WTC11 (cell line): Measurements from ENCODE around the gene COG2.

Experiments
- AR ChIP-seq: fragments of 250-450 bp; sonication (Bioruptor Pico); IDR thresholded peaks from 2 replicates; pipeline ENCODE4 v1.9.0; 2021; ENCODE audit warnings: mild to moderate bottlenecking
- ATF2 ChIP-seq: sonication (generic); formaldehyde crosslinking; IDR thresholded peaks from 2 replicates; pipeline ENCODE4 v1.8.1; 2022; ENCODE audit warnings: low read depth, missing genetic modification reagents, borderline replicate concordance
- CTCF ChIP-seq: fragments of 200-600 bp; IDR thresholded peaks from 2 replicates; pipeline ENCODE4 v1.8.0; 2022; ENCODE audit warnings: antibody characterized with exemption
- E2F1 ChIP-seq: sonication (generic); formaldehyde crosslinking; IDR thresholded peaks from 2 replicates; pipeline ENCODE4 v1.8.0; 2022; ENCODE audit warnings: mild to moderate bottlenecking, missing genetic modification reagents
- FOXJ3 ChIP-seq: sonication (generic); formaldehyde crosslinking; IDR thresholded peaks from 2 replicates; pipeline ENCODE4 v1.9.0; 2021; ENCODE audit warnings: missing genetic modification reagents, mild to moderate bottlenecking, borderline replicate concordance
- GRHL2 ChIP-seq: fragments of 250-450 bp; sonication (Bioruptor Pico); IDR thresholded peaks from 2 replicates; pipeline ENCODE4 v1.8.0; 2022; ENCODE audit warnings: mild to moderate bottlenecking, moderate library complexity; ENCODE audit not compliant: insufficient replicate concordance, severe bottlenecking
- MAX ChIP-seq: sonication (generic); formaldehyde crosslinking; IDR thresholded peaks from 2 replicates; pipeline ENCODE4 v1.8.0; 2022; ENCODE audit warnings: mild to moderate bottlenecking, missing genetic modification reagents
- NR2C2 ChIP-seq: sonication (generic); formaldehyde crosslinking; IDR thresholded peaks from 2 replicates; pipeline ENCODE4 v1.8.0; 2022; ENCODE audit warnings: mild to moderate bottlenecking, missing genetic modification reagents
- OVOL2 ChIP-seq: fragments of 250-450 bp; sonication (Bioruptor Pico); IDR thresholded peaks from 2 replicates; pipeline ENCODE4 v1.9.0; 2021; ENCODE audit warnings: mild to moderate bottlenecking, borderline replicate concordance
- PRDM15 ChIP-seq: sonication (generic); formaldehyde crosslinking; IDR thresholded peaks from 2 replicates; pipeline ENCODE4 v1.8.0; 2022; ENCODE audit warnings: missing genetic modification reagents
- RELA ChIP-seq: sonication (generic); formaldehyde crosslinking; IDR thresholded peaks from 2 replicates; pipeline ENCODE4 v1.8.1; 2022; ENCODE audit warnings: missing genetic modification reagents, mild to moderate bottlenecking, borderline replicate concordance
- TP53 ChIP-seq: sonication (generic); formaldehyde crosslinking; IDR thresholded peaks from 2 replicates; pipeline ENCODE4 v1.8.1; 2023; ENCODE audit warnings: mild to moderate bottlenecking, missing genetic modification reagents
- USF1 ChIP-seq: sonication (generic); formaldehyde crosslinking; IDR thresholded peaks from 2 replicates; pipeline ENCODE4 v1.8.0; 2022; ENCODE audit warnings: mild to moderate bottlenecking, missing genetic modification reagents
- ZBTB21 ChIP-seq: sonication (generic); formaldehyde crosslinking; IDR thresholded peaks from 2 replicates; pipeline ENCODE4 v1.8.1; 2023; ENCODE audit warnings: mild to moderate bottlenecking, missing genetic modification reagents, borderline replicate concordance

- TF ChIP-seq CTCF (no peak), RELA (CRISPR knock-in tag) (no peak), GRHL2 (CRISPR knock-in tag) (no peak), OVOL2 (no peak), USF1 (no peak), MAX (CRISPR knock-in tag) (no peak), FOXJ3 (CRISPR knock-in tag) (no peak), E2F1 (no peak), TP53 (CRISPR knock-in tag) (no peak), ZBTB21 (CRISPR knock-in tag) (no peak), AR (CRISPR knock-in tag) (no peak), NR2C2 (no peak), PRDM15 (CRISPR knock-in tag) (no peak), ATF2 (CRISPR knock-in tag) (no peak)
These were observed 55.8 kb downstream of the COG2 start for GRCh38 chr1:230698130-230698529.
